Embryonic facial prominence (tissue), 1 donor: ENCODE data around the gene FNBP1L.
"Not testable (repeated sequence)": the region's sequence is repeated elsewhere in the genome, so short reads cannot be mapped to it uniquely, and the experiment has no call there.

ENCODE experiments used
- DNase-seq: peaks from one replicate; pipeline ENCODE4 v3.0.0-alpha.2; 2016; ENCODE audit errors: extremely low spot score

The FNBP1L gene

DNA sequence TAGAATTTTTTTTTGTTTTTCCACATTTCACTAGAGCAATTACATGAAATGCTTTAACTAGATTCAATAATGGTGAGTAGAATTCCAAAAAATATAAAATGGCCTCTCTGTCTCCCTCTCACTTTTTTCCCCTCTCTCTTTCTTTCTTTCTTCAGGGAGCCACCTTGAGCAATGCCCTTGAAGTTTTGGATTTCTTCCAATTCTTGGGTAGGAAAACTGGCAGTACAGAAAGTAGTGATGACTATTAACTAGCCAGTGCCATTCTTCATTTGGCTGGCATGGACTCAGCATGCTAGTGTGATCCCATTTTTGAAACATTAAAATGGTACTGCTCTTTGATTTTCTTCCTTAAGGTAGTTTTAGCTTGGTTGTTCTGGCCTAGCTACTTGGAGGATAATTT, 4.5 kb upstream of the FNBP1L start:
- DNase-seq: no peak

DNA sequence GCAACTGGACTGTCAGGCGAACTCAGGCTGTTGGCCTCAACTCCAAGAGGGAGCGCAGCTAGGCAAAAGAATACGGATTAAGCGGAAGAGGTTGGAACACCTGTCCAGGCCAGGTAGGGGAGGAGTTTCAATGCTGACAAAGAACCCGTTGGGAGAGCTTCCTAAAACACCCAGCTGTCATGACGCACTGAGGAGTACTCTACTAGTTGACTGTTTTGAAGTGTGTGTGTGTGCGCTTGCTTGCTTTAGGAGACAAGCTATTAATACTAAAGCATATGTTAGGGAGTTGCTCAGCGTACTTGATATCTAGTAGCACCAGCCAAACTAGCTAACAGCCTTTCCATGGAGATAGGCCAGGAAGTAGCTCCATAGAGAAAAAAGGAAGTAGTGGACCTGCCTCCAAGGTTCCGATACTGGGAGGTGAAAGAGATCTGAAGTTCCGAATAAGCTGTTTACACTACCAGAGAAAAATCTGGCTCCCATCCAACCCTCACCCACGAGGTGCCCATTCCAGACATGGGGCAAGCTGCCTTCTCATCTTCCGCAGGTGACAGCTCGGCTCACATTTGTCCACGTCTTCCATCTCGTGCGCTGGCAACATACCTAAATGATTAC, 974 bp upstream of the FNBP1L start:
- DNase-seq: peak; percentile 20

DNA sequence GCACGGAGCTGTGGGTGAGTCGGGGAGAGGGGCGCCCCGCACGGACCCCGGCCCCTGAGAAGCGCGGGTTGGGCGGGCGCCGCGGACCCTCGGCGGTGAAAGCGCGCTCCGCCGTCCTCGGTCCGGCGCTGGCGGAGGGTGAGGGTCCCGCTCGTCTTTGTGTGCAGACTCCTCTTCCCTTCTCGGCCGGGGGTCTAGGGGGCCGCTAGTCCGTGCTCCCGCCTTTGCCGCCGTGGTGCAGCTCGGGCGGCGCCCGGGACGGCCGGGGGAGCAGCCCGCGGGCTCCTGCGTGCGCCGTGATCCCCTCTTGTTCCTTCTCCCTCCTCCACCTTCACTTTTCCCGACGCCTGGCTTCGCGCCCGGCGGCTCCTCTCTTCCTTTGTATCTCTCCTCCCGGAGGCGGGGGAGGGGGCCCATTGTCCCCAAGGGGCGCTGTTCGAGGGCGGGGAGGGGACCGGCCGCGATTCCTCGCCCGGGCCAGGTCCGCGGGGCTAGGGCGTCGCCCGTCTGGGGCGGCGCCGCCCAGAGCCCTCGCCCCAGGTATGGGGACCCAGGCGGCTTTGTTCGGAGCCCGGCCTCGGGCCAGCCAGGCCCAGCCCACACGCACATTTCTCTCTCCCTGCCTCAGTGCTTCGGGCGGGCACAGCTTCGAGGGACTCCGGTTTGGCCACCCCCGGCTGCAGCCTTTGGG, 519 bp downstream of the FNBP1L start:
- DNase-seq: peak; percentile 7

DNA sequence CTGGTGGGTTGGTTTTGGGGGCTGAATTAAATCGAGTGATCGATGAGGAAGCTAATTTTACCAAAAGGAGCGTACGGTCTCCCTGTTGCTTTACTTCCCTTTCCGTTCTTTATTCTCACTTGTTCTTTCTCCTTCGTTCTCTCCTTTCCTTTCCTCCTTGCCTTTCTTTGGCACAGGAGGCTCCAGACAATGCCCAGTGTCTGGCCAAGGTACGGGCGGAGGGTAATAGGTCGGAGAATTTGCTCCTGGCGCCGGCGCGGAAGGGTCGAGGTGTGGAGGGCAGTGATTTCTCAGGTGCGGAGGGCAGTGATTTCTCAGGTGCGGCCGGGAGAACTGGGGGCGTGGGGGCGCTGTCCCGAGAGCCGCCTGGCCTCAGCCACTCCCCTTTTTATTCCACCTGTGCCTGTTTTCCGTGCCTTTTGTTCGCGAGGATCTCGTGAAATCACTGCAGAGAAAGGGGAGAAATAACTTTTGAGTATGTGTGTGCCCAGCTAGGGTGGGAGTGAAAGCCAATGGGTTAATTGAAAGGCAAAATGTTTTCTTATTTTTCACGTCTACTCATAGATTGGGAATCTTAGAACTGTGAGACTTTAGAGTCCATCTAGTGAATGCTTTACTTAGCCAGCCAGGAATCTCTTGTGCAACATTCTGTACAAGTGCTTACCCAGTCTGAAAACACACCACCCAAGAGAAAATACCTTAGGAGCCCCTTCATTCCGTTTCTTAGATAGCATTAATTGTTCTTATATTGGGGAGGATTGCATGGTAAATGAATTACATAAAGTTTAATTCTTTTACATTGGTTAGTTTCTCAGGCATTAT, 1.3 kb downstream of the FNBP1L start:
- DNase-seq: no peak

DNA sequence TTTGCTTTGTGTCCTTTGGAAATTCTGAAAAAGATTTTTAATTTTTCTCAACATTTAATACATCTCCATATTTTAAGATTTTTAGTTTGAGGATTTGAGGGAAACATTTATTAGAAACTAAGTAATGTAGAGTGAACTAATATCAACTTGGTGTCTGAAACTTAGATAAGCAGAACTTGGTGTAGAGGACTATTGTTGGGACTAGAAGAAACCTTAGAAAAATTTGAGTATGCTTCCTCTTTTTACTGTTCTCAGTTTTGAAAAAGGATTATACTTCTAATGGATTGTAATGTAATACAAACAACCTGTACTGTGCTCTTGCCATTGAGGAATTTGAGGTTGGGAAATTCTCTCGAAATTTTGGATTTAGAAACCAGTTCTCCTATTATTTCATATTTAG, 2.4 kb downstream of the FNBP1L start:
- DNase-seq: no peak

DNA sequence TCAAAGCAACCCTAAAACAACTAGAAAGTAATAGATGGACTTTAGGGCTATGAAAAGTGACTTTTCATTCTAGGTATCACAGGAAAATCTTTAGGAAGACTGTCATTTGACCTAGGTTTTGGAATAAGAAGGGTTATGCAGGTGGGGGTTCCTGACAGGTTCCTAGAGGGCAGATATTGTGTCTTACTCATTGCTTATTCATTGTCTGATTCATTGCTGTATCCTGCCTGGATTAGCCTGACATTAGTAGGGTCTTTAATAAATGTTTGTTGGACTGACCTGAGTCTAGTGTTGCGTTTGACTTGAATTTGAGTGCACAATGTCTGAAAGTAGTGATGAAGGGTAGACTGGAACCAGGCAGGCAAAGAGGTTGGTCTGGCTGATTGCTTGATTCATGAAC, 6.0 kb downstream of the FNBP1L start:
- no peak for DNase-seq

DNA sequence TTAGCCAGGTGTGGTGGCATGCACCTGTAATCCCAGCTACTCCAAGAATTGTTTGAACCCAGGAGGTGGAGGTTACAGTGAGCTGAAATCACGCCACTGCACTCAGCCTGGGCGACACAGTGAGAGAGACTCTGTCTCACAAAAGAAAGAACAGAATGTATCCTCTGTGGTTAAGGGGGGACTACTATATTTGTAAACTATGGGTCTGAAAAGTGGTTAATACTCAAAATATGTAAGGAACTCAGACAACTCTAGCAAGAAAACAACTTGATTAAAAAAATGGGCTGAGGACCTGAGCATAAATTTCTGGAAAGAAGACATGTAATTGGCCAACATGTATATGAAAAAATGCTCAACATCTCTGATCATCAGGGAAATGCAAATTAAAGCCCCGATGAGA, 11.2 kb downstream of the FNBP1L start:
- no peak for DNase-seq

DNA sequence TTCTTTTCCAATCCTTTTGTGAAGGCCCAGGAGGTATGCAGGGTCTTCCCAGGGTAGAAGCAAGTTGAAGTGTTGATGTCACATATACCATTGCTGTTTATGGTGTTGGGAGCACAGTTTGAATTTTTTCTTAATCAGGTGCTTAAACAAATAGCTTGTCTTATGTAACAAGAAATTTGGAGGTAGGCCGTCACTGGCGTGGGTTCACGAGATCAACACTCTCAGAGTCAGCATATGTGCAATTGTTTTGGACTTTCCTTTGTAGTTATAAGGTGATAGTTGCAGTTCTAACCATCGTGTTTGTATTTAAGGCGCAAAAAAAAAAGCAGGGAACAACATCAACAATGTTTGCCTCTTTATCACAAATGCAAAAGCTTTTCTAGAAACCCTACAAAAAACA, 13.3 kb downstream of the FNBP1L start:
- DNase-seq: no peak

DNA sequence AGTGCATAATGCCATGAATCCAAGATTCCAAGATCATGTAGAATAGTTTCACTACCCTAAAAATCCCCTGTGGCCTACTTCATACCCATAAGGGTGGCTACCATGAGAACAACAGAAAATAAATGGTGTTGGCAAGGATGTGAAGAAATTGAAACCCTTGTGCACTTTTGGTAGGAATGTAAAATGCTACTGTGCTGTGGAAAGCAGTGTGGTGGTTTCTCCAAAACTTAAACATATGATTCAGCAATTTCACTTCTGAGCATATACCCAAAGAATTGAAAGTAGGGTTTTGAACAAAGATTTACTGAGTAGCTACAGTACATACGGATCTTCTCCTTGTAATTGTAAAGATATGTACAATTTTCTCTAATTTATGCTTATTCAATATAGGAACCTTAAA, 16.0 kb downstream of the FNBP1L start:
- no peak for DNase-seq

DNA sequence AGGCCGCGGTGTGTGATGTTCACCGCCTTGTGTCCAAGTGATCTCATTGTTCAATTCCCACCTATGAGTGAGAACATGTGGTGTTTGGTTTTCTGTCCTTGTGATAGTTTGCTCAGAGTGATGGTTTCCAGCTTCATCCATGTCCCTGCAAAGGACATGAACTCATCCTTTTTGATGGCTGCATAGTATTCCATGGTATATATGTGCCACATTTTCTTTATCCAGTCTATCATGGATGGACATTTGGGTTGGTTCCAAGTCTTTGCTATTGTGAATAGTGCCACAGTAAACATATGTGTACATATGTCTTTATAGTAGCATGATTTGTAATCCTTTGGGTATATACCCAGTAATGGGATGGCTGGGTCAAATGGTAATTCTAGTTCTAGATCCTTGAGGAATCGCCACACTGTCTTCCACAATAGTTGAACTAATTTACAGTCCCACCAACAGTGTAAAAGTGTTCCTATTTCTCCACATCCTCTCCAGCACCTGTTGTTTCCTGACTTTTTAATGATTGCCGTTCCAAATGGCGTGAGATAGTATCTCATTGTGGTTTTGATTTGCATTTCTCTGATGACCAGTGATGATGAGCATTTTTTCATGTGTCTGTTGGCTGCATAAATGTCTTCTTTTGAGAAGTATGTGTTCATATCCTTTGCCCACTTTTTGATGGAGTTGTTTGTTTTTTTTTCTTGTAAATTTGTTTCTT, 17.6 kb downstream of the FNBP1L start:
- DNase-seq: not testable (repeated sequence)

DNA sequence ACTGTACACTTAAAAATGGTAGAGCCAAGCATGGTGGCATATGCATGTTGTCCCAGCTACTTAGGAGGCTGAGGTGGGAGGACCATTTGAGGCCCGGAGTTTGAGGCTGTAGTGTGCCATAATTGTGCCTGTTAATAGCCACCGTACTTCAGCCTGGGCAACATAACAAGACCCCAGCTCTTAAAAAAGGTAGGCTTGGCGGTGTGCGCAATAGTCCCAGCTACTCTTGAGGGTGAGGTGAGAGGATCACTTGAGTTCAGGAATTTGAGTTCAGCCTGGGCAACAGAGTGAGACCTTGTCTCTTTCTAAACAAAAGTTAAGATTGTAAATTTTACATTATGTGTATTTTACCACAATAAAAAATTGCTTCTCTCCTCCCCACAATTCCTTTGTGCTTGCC, 19.7 kb downstream of the FNBP1L start:
- no peak for DNase-seq

DNA sequence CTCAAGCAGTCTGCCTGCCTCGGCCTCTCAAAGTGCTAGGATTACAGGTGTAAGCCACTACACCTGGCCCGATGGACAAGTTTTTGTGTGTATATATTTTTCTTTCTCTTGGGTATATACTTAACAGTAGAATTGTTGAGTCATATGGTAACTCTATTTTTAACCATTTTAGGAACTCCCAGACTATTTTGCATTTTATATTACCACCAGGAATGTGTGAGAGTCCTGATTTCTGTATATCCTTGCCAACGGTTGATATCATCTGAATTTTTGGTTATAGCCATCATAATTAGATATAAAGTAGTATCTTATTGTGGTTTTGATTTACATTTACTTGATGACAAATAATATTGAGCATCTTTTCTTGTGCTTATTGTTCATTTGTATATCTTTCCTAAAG, 20.7 kb downstream of the FNBP1L start:
- DNase-seq: no peak

DNA sequence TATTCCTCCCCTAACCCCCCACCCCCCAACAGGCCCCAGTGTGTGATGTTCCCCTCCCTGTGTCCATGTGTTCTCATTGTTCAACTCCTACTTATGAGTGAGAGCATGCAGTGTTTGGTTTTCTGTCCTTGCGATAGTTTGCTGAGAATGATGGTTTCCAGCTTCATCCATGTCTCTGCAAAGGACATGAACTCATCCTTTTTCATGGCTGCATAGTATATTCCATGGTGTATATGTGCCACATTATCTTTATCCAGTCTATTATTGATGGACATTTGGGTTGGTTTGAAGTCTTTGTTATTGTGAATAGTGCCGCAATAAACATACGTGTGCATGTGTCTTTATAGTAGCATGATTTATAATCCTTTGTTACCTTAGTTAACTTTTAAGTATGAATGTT, 21.3 kb downstream of the FNBP1L start:
- DNase-seq: not testable (repeated sequence)

DNA sequence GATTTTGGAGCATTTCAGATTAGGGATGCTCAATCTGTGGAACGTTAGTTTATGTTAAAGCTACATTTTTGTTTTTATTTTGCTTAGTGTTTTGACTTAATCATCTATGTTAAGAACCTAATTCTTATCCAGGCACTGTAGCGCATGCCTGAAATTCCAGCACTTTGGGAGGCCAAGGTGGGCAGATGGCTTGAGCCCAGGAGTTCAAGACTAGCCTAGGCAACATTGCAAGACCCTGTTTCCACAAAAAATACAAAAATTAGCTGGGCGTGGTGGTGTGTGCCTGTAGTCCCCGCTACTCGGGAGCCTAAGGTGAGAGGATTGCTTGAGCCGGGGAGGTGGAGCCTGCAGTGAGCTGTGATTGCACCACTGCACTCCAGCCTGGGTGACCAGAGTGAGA, 23.4 kb downstream of the FNBP1L start:
- no peak for DNase-seq

DNA sequence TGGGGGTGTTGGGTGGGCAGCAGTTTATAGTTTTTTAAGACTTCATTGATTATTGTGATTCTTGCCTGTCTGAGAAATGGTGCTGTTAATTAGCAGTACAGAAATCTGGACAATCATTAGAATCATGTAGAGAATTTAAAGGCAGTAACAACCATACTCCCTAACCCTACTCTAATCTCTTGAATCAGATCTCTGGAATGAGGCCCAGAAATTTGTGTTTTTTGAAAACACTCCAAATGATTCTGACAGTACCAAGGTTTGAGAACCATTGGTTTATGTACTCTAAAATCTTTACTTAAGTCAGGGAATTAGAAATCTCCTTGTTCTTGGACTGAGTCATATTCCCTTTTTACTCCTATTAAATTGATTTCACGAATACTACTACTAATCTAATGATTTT, 24.0 kb downstream of the FNBP1L start:
- no peak for DNase-seq

DNA sequence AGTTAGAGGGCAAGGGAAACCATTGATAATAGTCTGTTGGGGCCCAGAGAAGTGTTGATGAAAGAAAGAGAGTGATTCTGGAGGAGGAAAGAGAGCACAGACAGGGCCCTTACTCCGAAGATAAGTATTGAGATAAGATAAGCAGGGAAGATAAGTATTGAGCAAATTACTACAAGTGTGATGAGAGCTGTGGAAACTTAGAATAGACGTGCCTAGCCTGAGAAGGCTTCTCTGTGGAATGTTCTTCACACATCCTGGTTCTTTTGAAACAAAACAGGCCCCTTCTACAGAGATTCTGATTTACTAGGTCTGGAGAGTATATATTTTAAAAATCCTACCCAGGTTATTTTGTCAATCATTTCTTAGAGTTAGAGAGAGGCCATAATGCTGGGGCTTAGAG, 26.4 kb downstream of the FNBP1L start:
- no peak for DNase-seq

DNA sequence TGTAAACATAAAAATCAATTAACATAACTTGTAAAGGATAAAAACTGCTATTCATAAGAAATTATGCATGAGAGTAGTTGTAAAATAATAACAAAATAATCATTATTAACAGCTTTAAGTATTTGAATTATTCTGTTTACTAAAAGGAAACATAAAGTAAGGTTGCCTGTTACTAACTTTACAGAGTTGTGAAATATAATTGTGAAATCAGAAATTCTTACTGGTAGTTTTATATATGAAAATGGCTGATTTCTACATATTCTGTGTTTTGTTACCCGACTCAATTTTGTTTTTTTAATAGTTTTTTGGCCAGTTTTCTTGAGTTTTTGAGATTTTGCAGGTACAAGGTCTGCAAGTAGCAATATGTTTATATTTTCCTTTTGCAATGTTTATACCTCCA, 27.8 kb downstream of the FNBP1L start:
- DNase-seq: no peak

DNA sequence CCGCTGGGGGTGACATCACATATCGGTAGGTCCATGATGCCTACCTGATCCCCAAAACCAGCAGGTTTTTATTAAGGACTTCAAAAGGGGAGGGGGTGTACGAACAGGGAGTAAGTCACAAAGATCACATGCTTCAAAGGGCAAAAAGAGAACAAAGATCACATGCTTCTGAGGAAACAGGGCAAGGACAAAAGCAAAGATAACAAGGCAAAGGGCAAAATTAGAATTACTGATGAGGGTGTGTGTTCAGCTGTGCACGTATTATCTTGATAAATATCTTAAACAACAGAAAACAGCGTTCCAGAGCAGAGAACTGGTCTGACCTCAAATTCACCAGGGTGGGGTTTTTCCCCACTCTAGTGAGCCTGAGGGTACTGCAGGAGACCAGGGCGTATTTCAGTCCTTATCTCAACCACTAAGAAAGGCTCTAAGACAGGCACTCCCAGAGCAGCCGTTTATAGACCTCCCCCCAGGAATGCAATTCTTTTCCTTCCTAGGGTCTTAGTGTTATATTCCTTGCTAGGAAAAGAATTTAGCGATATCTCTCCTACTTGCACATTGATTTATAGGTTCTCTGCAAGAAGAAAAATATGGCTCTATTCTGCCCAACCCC, 31.3 kb downstream of the FNBP1L start:
- not testable (repeated sequence) for DNase-seq

DNA sequence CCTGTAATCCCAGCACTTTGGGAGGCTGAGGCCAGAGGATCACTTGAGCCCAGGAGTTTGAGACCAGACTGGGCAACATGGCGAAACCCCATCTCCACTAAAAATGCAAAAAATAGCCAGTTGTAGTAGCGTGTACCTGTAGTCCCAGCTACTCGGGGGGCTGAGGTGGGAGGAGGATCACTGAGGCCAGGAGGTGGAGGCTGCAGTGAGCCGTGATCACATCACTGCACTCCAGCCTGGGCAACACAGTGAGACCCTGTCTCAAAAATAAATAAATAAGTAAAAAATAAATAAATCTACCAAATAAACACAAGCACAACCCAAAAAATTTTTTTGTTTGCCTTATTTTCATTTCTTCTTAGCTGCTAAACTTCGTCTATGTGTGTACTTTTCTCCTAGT, 34.0 kb downstream of the FNBP1L start:
- DNase-seq: not testable (repeated sequence)

DNA sequence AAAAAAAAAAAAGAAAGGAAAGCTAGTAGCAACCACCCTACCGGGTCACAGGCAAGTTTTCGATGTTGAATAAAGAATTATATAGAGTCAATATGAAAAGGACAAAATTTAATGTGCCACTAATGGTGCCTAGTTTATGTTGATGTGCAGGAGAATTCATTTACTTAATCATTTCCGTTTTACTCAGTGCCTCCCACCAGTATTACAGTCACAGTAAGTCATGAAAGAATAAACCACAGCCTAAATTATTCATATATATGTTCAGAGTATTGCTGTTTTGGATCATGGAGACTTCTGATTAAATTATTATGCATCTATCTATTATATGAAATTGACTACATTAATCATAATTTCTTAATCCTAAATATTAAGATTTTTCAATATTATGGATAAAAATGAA, 35.3 kb downstream of the FNBP1L start:
- DNase-seq: no peak

DNA sequence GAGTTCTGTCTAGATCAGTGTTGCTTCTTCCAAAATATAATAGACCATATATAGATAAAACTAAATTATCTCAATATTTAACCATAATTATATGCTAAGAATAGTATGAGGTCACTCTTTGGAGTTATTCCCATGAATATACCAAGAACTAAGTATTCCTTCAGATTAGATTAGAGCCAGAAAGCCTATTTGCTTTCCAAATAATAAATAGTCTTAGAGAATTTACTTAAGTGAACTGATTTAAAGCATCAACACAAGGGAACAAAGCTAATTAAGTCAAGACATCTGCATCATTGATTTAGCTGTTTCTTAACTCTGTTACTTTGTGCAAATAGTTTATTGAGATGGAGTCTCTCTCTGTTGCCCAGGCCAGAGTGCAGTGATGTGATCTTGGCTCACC, 35.7 kb downstream of the FNBP1L start:
- no peak for DNase-seq

DNA sequence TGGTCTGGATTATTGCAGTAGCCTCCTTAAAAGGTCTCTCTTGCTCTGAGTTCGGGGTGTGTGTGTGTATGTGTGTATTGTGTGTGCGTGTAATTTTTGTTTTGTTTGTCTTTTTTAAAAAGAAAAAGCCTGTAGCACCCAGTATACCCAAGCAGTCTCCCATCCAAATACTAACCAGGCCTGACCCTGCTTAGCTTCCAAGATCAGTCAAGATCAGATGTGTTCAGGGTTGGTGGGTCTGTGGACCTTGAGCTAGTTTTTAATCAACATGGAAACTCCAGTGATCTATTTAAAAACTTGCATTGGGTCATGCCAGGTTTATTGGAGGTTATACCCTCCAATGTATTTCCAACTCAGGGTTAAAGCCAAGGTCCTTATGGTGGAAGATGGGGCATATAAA, 40.3 kb downstream of the FNBP1L start:
- DNase-seq: no peak
